SK-N-SH treated with all-trans-retinoic acid at 6 μM for 48 hours (cell line): ENCODE data around the gene MAFB.

Source experiments
- ATAC-seq: fragments of 200-7000 bp; cut with Tn5 transposase; 3 replicates; pipeline ENCODE4 v1.9.1; 2020; ENCODE audit warnings: mild to moderate bottlenecking, moderate library complexity
- ARNTL ChIP-seq: fragments of 450-650 bp; formaldehyde crosslinking; IDR thresholded peaks from 2 replicates; pipeline ENCODE4 v1.5.0; 2020; ENCODE audit warnings: low read depth, mild to moderate bottlenecking, moderate library complexity, borderline replicate concordance
- CREB5 ChIP-seq: fragments of 250-450 bp; sonication (Bioruptor Pico); IDR thresholded peaks from 2 replicates; pipeline ENCODE4 v1.5.1; 2020; ENCODE audit warnings: low read depth, mild to moderate bottlenecking, moderate library complexity
- CSDC2 ChIP-seq: fragments of 250-450 bp; sonication (Bioruptor Pico); IDR thresholded peaks from 2 replicates; pipeline ENCODE4 v1.5.0; 2020; ENCODE audit warnings: mild to moderate bottlenecking, moderate library complexity
- CSRNP3 ChIP-seq: fragments of 250-450 bp; sonication (Bioruptor Pico); IDR thresholded peaks from 2 replicates; pipeline ENCODE4 v1.5.1; 2021; ENCODE audit warnings: mild to moderate bottlenecking, moderate library complexity
- ESRRG ChIP-seq: fragments of 250-450 bp; sonication (Bioruptor Pico); IDR thresholded peaks from 2 replicates; pipeline ENCODE4 v1.6.1; 2021; ENCODE audit warnings: mild to moderate bottlenecking
- GLIS3 ChIP-seq: fragments of 250-450 bp; sonication (Bioruptor Pico); IDR thresholded peaks from 2 replicates; pipeline ENCODE4 v1.5.0; 2020; ENCODE audit warnings: mild to moderate bottlenecking, moderate library complexity
- ISL1 ChIP-seq: fragments of 250-450 bp; sonication (Bioruptor Pico); IDR thresholded peaks from 2 replicates; pipeline ENCODE4 v2.1.2; 2022; ENCODE audit warnings: mild to moderate bottlenecking, moderate library complexity
- OSR1 ChIP-seq: fragments of 250-450 bp; sonication (Bioruptor Pico); IDR thresholded peaks from 2 replicates; pipeline ENCODE4 v1.8.0; 2022; ENCODE audit warnings: moderate library complexity, mild to moderate bottlenecking, inconsistent platforms
- PATZ1 ChIP-seq: fragments of 250-450 bp; sonication (Bioruptor Pico); IDR thresholded peaks from 2 replicates; pipeline ENCODE4 v1.8.0; 2020; ENCODE audit warnings: mild to moderate bottlenecking, moderate library complexity, borderline replicate concordance
- POU6F1 ChIP-seq: fragments of 250-450 bp; sonication (Bioruptor Pico); IDR thresholded peaks from 2 replicates; pipeline ENCODE4 v1.8.0; 2021; ENCODE audit warnings: low read depth, mild to moderate bottlenecking, moderate library complexity, borderline replicate concordance
- RARB ChIP-seq: fragments of 250-450 bp; sonication (Bioruptor Pico); IDR thresholded peaks from 2 replicates; pipeline ENCODE4 v1.8.0; 2021; ENCODE audit warnings: mild to moderate bottlenecking, moderate library complexity
- SNAI2 ChIP-seq: fragments of 250-450 bp; sonication (Bioruptor Pico); IDR thresholded peaks from 2 replicates; pipeline ENCODE4 v1.5.0; 2020; ENCODE audit warnings: mild to moderate bottlenecking, moderate library complexity
- TCF4 ChIP-seq: fragments of 250-450 bp; sonication (Bioruptor Pico); IDR thresholded peaks from 2 replicates; pipeline ENCODE4 v1.8.0; 2021; ENCODE audit warnings: mild to moderate bottlenecking, moderate library complexity, borderline replicate concordance
- TOX ChIP-seq: fragments of 250-450 bp; sonication (Bioruptor Pico); IDR thresholded peaks from 2 replicates; pipeline ENCODE4 v1.8.0; 2021; ENCODE audit warnings: mild to moderate bottlenecking, moderate library complexity, borderline replicate concordance
- TSHZ2 ChIP-seq: fragments of 250-450 bp; sonication (Bioruptor Pico); IDR thresholded peaks from 2 replicates; pipeline ENCODE4 v1.5.0; 2020; ENCODE audit warnings: mild to moderate bottlenecking, moderate library complexity
- ZFP3 ChIP-seq: fragments of 250-450 bp; sonication (Bioruptor Pico); IDR thresholded peaks from 2 replicates; pipeline ENCODE4 v1.5.0; 2020; ENCODE audit warnings: mild to moderate bottlenecking, moderate library complexity
- ZFP30 ChIP-seq: fragments of 450-650 bp; formaldehyde crosslinking; IDR thresholded peaks from 2 replicates; pipeline ENCODE4 v1.5.0; 2022; ENCODE audit warnings: mild to moderate bottlenecking, moderate library complexity
- ZNF565 ChIP-seq: fragments of 450-650 bp; formaldehyde crosslinking; conservative IDR thresholded peaks from 2 replicates; pipeline ENCODE4 v1.5.0; 2020; ENCODE audit warnings: low read depth, mild to moderate bottlenecking, moderate library complexity
- ZNF70 ChIP-seq: fragments of 450-650 bp; formaldehyde crosslinking; IDR thresholded peaks from 2 replicates; pipeline ENCODE4 v1.5.0; 2020; ENCODE audit warnings: mild to moderate bottlenecking, moderate library complexity
- ZNF8 ChIP-seq: fragments of 450-650 bp; formaldehyde crosslinking; IDR thresholded peaks from 2 replicates; pipeline ENCODE4 v1.5.0; 2020; ENCODE audit warnings: mild to moderate bottlenecking, moderate library complexity

Gene MAFB

GRCh38 chr20:40720826-40721225 lies 31.8 kb upstream of the MAFB start:
- TF ChIP-seq ZFP30 (CRISPR knock-in tag) (no peak), ZNF70 (CRISPR knock-in tag) (no peak), ESRRG (CRISPR knock-in tag) (no peak), OSR1 (no peak), PATZ1 (CRISPR knock-in tag) (no peak), SNAI2 (CRISPR knock-in tag) (no peak), TCF4 (CRISPR knock-in tag) (no peak), CREB5 (no peak)
- no peak for ATAC-seq

- TF ChIP-seq CSDC2 (CRISPR knock-in tag) (no peak), GLIS3 (CRISPR knock-in tag) (no peak), POU6F1 (CRISPR knock-in tag) (no peak), ISL1 (no peak), TSHZ2 (CRISPR knock-in tag) (no peak), CSRNP3 (CRISPR knock-in tag) (no peak), ZFP3 (no peak), ESRRG (CRISPR knock-in tag) (no peak), OSR1 (no peak), SNAI2 (CRISPR knock-in tag) (no peak), ZNF8 (CRISPR knock-in tag) (no peak), TOX (CRISPR knock-in tag) (no peak), ARNTL (CRISPR knock-in tag) (no peak), RARB (CRISPR knock-in tag) (no peak), PATZ1 (CRISPR knock-in tag) (no peak), ZNF565 (CRISPR knock-in tag) (no peak), ZNF70 (CRISPR knock-in tag) (no peak)
- ATAC-seq, result no peak
These were observed 31.1 kb upstream of the MAFB start for GRCh38 chr20:40720099-40720498.
